IMR-90 (cell line): ENCODE results near the gene RELL2. TPM values are rescaled to one million over a fixed set of nuclear protein-coding genes. Genes with fewer than 3 reads are reported as not detected.

Source experiments
- ATAC-seq: fragments of 200-7000 bp; cut with Tn5 transposase; 2 replicates; pipeline ENCODE4 v1.9.1; 2020; ENCODE audit warnings: low read depth, mild to moderate bottlenecking, moderate library complexity
- BruUV-seq: library from RNA; stranded (reverse); fragments of 400-500 nt; replicated peaks from 2 replicates; lab custom pipeline; 2021; lab: Mats Ljungman, UMichigan
- CTCF ChIA-PET: fragments of 300-600 bp; formaldehyde crosslinking; extraction: SDS; loops from one replicate; lab custom pipeline; 2021; ENCODE audit warnings: antibody characterized with exemption; lab: Yijun Ruan, JAX
- POLR2A ChIA-PET: fragments of 300-600 bp; sonication (Branson Sonifier 250); formaldehyde crosslinking; loops from one replicate; lab custom pipeline; 2022; ENCODE audit warnings: antibody characterized with exemption; ENCODE audit not compliant: unreplicated experiment; lab: Charles Lee
- DNase-seq: peaks from one replicate; pipeline ENCODE4 v3.0.0; 2013
- H2AFZ ChIP-seq: replicated peaks from 2 replicates; pipeline ENCODE3; 2013; ENCODE audit warnings: low read length, mild to moderate bottlenecking; ENCODE audit not compliant: poor library complexity
- H2AK5ac ChIP-seq: 2 replicates; pipeline ENCODE4 v1.6.1; 2013; ENCODE audit warnings: low read depth, low read length, inconsistent platforms
- H2AK9ac ChIP-seq: replicated peaks from 2 replicates; pipeline ENCODE3; 2013; ENCODE audit warnings: mild to moderate bottlenecking, low read depth, low read length, moderate library complexity; ENCODE audit not compliant: poor library complexity
- H2BK120ac ChIP-seq: 2 replicates; pipeline ENCODE4 v1.6.1; 2013; ENCODE audit warnings: low read depth, low read length, inconsistent platforms
- H2BK15ac ChIP-seq: 3 replicates; pipeline ENCODE4 v1.6.1; 2013; ENCODE audit warnings: low read depth, low read length, inconsistent platforms
- H2BK20ac ChIP-seq: 2 replicates; pipeline ENCODE4 v1.6.1; 2013; ENCODE audit warnings: low read depth, mild to moderate bottlenecking, inconsistent platforms, low read length, moderate library complexity
- H2BK5ac ChIP-seq: 2 replicates; pipeline ENCODE4 v1.6.1; 2013; ENCODE audit warnings: mild to moderate bottlenecking, low read depth, low read length, inconsistent platforms; ENCODE audit not compliant: poor library complexity, severe bottlenecking
- H3K14ac ChIP-seq: replicated peaks from 2 replicates; pipeline ENCODE4 v1.6.1; 2013; ENCODE audit warnings: low read depth, low read length, inconsistent platforms
- H3K18ac ChIP-seq: 2 replicates; pipeline ENCODE4 v1.6.1; 2013; ENCODE audit warnings: low read depth, low read length, control low read depth
- H3K23ac ChIP-seq: 2 replicates; pipeline ENCODE4 v1.6.1; 2013; ENCODE audit warnings: low read depth, low read length, inconsistent platforms
- H3K27ac ChIP-seq: 2 replicates; pipeline ENCODE4 v1.5.1; 2013; ENCODE audit warnings: mild to moderate bottlenecking, control low read depth, low read length; ENCODE audit not compliant: insufficient read depth
- H3K27me3 ChIP-seq: 2 replicates; pipeline ENCODE4 v1.6.1; 2013; ENCODE audit warnings: low read length; ENCODE audit not compliant: control insufficient read depth, insufficient read depth
- H3K36me3 ChIP-seq: 2 replicates; pipeline ENCODE4 v1.6.1; 2013; ENCODE audit warnings: low read length, mixed read lengths; ENCODE audit not compliant: control insufficient read depth, insufficient read depth
- H3K4ac ChIP-seq: 2 replicates; pipeline ENCODE4 v1.6.1; 2013; ENCODE audit warnings: low read depth, low read length, inconsistent platforms
- H3K4me1 ChIP-seq: 2 replicates; pipeline ENCODE4 v1.6.1; 2013; ENCODE audit warnings: low read length, mixed read lengths; ENCODE audit not compliant: control insufficient read depth, insufficient read depth
- H3K4me2 ChIP-seq: 2 replicates; pipeline ENCODE4 v1.6.1; 2013; ENCODE audit warnings: low read depth, mild to moderate bottlenecking, control low read depth, low read length, moderate library complexity
- H3K4me3 ChIP-seq: 2 replicates; pipeline ENCODE4 v1.5.1; 2013; ENCODE audit warnings: low read depth, mild to moderate bottlenecking, control low read depth, low read length, moderate library complexity; ENCODE audit not compliant: insufficient read depth
- H3K56ac ChIP-seq: 2 replicates; pipeline ENCODE4 v1.6.1; 2013; ENCODE audit warnings: low read length, inconsistent platforms; ENCODE audit not compliant: insufficient read depth; ENCODE audit errors: extremely low read depth
- H3K79me1 ChIP-seq, 2 experiments: 2 replicates each; pipeline ENCODE4 v1.6.1; 2013; ENCODE audit warnings: low read length in 2 of 2, inconsistent platforms in 1 of 2, low read depth in 1 of 2
- H3K9ac ChIP-seq: 2 replicates; pipeline ENCODE4 v1.6.1; 2013; ENCODE audit warnings: low read depth, low read length, control low read depth
- H3K9me1 ChIP-seq: 2 replicates; pipeline ENCODE4 v1.6.1; 2013; ENCODE audit warnings: low read length, inconsistent platforms; ENCODE audit not compliant: insufficient read depth
- H3K9me3 ChIP-seq: 2 replicates; pipeline ENCODE4 v1.6.1; 2013; ENCODE audit warnings: low read length; ENCODE audit not compliant: control insufficient read depth, insufficient read depth
- H4K20me1 ChIP-seq: 2 replicates; pipeline ENCODE4 v1.6.1; 2013; ENCODE audit warnings: low read length, inconsistent platforms; ENCODE audit not compliant: insufficient read depth
- H4K5ac ChIP-seq: 2 replicates; pipeline ENCODE4 v1.6.1; 2013; ENCODE audit warnings: mild to moderate bottlenecking, low read depth, low read length, control low read depth
- H4K8ac ChIP-seq, 2 experiments: 2 replicates each; pipeline ENCODE4 v1.6.1; 2013; ENCODE audit warnings: low read depth in 2 of 2, low read length in 2 of 2, control low read depth in 1 of 2, inconsistent platforms in 1 of 2
- H4K91ac ChIP-seq: 2 replicates; pipeline ENCODE4 v1.6.1; 2013; ENCODE audit warnings: low read depth, low read length, inconsistent platforms; ENCODE audit not compliant: insufficient read depth
- BHLHE40 ChIP-seq: fragments of 150-350 bp; IDR thresholded peaks from 2 replicates; pipeline ENCODE4 v1.6.1; 2016; ENCODE audit warnings: mild to moderate bottlenecking, low read depth, low read length
- CHD1 ChIP-seq: IDR thresholded peaks from 2 replicates; pipeline ENCODE4 v1.6.1; 2012; ENCODE audit warnings: low read depth, low read length, improper control_type of control experiment
- CTCF ChIP-seq: conservative IDR thresholded peaks from 2 replicates; pipeline ENCODE4 v1.5.1; 2012; ENCODE audit warnings: mild to moderate bottlenecking, low read depth, low read length, improper control_type of control experiment
- ELK1 ChIP-seq: fragments of 150-350 bp; IDR thresholded peaks from 2 replicates; pipeline ENCODE4 v1.6.1; 2016; ENCODE audit warnings: low read depth, mild to moderate bottlenecking, low read length, moderate library complexity, borderline replicate concordance
- NFE2L2 ChIP-seq: fragments of 150-350 bp; IDR thresholded peaks from 2 replicates; pipeline ENCODE4 v1.6.1; 2016; ENCODE audit warnings: low read depth, mild to moderate bottlenecking, low read length
- POLR2A ChIP-seq: IDR thresholded peaks from 2 replicates; pipeline ENCODE4 v1.6.1; 2012; ENCODE audit warnings: mild to moderate bottlenecking, low read depth, low read length
- RCOR1 ChIP-seq: IDR thresholded peaks from 2 replicates; pipeline ENCODE4 v1.6.1; 2012; ENCODE audit warnings: mild to moderate bottlenecking, low read length, improper control_type of control experiment; ENCODE audit not compliant: insufficient replicate concordance
- RFX5 ChIP-seq: IDR thresholded peaks from 2 replicates; pipeline ENCODE4 v1.8.0; 2012; ENCODE audit warnings: low read depth, mild to moderate bottlenecking, low read length, moderate library complexity
- SMC3 ChIP-seq: fragments of 150-350 bp; IDR thresholded peaks from 2 replicates; pipeline ENCODE4 v1.6.1; 2016; ENCODE audit warnings: low read depth, mild to moderate bottlenecking, antibody characterized with exemption, low read length, moderate library complexity
- WGBS, 2 experiments: methylation state at CpG; one replicate each; pipeline versions ENCODE4 v1.1.5 to v1.1.7; 2013; ENCODE audit warnings: missing lambda C conversion rate in 2 of 2; ENCODE audit not compliant: insufficient read length in 1 of 2; ENCODE audit errors: extremely low coverage in 2 of 2; 5-methylcytosine and 5-hydroxymethylcytosine counted together
- dilution Hi-C: fragments of 300-500 bp; cut with HindIII; formaldehyde crosslinking; loops from one replicate; pipeline ENCODE4 v1.14.3; 2018; ENCODE audit warnings: low sequenced_read_pairs; ENCODE audit not compliant: unreplicated experiment
- in situ Hi-C: fragments of 300-500 bp; cut with MboI; formaldehyde crosslinking; loops from 3 replicates; pipeline ENCODE4 v1.14.3; 2019; ENCODE audit warnings: low sequenced_read_pairs, inconsistent platforms, mixed read lengths
- intact Hi-C: fragments of 100-400 bp; cut with micrococcal nuclease; formaldehyde crosslinking; loops from 2 replicates; pipeline ENCODE4 v1.10.0; 2022
- polyA plus RNA-seq, 3 experiments: library from polyadenylated mRNA; depleted of rRNA; stranded (reverse); fragments of >200 nt; gene quantifications; 2 replicates each; pipeline ENCODE4 v1.2.3, GENCODE V29; 2012; ENCODE audit warnings: low replicate concordance in 1 of 3
- total RNA-seq: library from RNA; depleted of rRNA; stranded (reverse); fragments of >200 nt; gene quantifications from 2 replicates; pipeline ENCODE4 v1.2.3, GENCODE V29; 2012

RELL2 gene
- total and polyA plus RNA-seq, 2 of the 4 experiments (the other 2 are of a cell fraction), result 2.2 to 7.6 TPM

DNA sequence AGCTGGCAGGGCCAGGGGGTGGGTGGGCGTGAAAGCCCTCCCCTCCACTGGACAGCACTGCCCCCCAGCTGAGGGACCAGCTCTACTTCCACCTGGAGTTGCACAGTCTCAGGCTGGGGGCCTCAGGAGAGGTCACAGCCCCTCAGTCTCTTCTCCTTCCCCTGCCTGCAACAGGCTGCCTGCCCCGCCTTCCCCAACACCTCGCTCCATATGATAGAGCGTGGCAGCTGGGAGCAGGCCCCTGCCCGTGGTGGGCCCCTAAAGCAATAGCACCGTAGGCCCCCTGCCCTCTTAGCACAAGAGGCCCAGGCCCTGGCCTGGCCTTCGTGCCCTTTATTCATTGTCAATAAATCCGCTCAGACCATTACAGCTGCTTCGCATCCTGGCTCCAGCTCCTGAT, 3.9 kb downstream of the RELL2 start:
- Histone ChIP-seq H2BK5ac (no peak overlapping the region), H3K4ac (no peak overlapping the region), H3K56ac (no peak overlapping the region), H3K4me1 (peaks cover 8% of the 10 kb centered on the region), H3K4me2 (no peak overlapping the region), H2BK120ac (no peak overlapping the region), H3K23ac (no peak overlapping the region), H2AK5ac (no peak overlapping the region), H3K9ac (no peak overlapping the region), H2AFZ (no peak overlapping the region), H2AK9ac (no peak overlapping the region), H3K18ac (no peak overlapping the region), H4K20me1 (peaks cover 11% of the 10 kb centered on the region), H3K4me3 (no peak overlapping the region), H3K9me3 (no peaks in the 10 kb centered on the region), H4K8ac (no peak overlapping the region), H3K36me3 (peaks cover 23% of the 10 kb centered on the region), H2BK20ac (no peak overlapping the region), H3K79me1 (peaks cover 7 to 24% of the 10 kb centered on the region in 2 experiments; a peak in 3 of 4 replicates), H3K14ac (no peak overlapping the region), H3K27ac (no peak overlapping the region), H3K27me3 (no peaks in the 10 kb centered on the region), H4K91ac (no peak overlapping the region), H3K9me1 (peaks cover 17% of the 10 kb centered on the region), H4K5ac (no peak overlapping the region), H2BK15ac (no peak overlapping the region)
- ChIA-PET CTCF (interaction anchor here (0.6 kb wide), 1 partner anchor 50 kb away, joined by 3 read pairs; no protein-coding TSS in a partner anchor), POLR2A (no interaction called here)
- BruUV-seq, result no TSS peak
- 82% methylated on average over 4 of the region's 9 CpGs; no CpG with 5 or more reads in 1 of the 2 experiments for WGBS, 2 experiments
- no peak for DNase-seq
- intact Hi-C loops, result no loop called here
- dilution Hi-C loops, result no loop called here
- in situ Hi-C loops, result no loop called here
- no peak for ATAC-seq
- no peak for TF ChIP-seq CHD1
- TF ChIP-seq BHLHE40, result no peak
- TF ChIP-seq NFE2L2, result no peak
- TF ChIP-seq SMC3, result no peak
- no peak for TF ChIP-seq RFX5
- TF ChIP-seq RCOR1, result no peak
- TF ChIP-seq CTCF, result no peak
- TF ChIP-seq ELK1, result no peak
- no peak for TF ChIP-seq POLR2A
